HK-2 (cell line): ENCODE data around the gene ERCC4.
"Not testable (repeated sequence)": the region's sequence is repeated elsewhere in the genome, so short reads cannot be mapped to it uniquely, and the experiment has no call there.

Source experiments
- DNase-seq: peaks from one replicate; pipeline ENCODE4 v3.0.0-alpha.2; 2018; ENCODE audit not compliant: unreplicated experiment

ERCC4 gene

GRCh38 chr16:13919683-13920509 is at the start of gene ERCC4:
TSS of gene ERCC4 (plus strand) at chr16:13920154. CDS start at chr16:13920166, 12 bp downstream.
- peak; percentile 97 for DNase-seq

GRCh38 chr16:13873835-13874438 is 46.0 kb upstream of the ERCC4 start:
- peak; percentile 5 for DNase-seq

GRCh38 chr16:13875614-13876284 is 44.2 kb upstream of the ERCC4 start:
- DNase-seq: no peak

DNA sequence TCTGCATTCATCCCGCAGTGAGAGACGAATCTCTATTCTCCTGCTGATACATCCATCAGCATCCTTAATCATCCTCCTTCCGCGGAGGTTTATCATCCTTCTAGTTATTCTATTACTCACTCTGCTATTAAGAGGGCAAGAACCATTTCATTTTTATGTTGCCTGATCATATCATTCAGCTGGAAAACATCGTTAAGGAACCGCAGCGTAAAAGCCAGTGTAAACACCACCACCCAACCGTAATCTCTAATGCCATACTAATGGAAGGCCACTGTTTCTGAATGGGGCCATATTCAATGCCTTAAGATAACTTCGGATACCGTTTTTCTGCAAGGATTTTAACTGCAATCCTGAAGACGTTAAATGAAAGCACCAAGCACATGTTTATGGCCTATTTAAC is 36.7 kb upstream of the ERCC4 start:
- DNase-seq: no peak

DNA sequence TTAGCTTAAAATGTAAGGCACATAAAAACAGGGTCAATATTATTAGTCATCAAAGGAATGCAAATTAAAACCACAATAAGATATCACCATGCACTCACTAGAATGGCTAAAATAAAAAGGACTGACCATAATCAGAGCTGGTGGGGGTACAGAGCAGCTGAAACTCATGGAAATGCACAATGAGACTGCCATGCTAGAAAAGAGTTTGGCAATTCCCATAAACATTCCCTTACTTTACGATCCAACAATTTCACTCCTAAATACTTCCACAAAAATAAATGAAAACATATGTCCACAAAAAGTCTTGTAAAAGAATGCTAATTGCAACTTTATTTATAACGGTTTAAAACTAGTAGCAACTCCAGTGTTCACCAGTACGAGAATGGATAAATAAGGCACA is 36.1 kb upstream of the ERCC4 start:
- no peak for DNase-seq

- no peak for DNase-seq
Observed at GRCh38 chr16:13885700-13886099, 34.3 kb upstream of the ERCC4 start.

DNA sequence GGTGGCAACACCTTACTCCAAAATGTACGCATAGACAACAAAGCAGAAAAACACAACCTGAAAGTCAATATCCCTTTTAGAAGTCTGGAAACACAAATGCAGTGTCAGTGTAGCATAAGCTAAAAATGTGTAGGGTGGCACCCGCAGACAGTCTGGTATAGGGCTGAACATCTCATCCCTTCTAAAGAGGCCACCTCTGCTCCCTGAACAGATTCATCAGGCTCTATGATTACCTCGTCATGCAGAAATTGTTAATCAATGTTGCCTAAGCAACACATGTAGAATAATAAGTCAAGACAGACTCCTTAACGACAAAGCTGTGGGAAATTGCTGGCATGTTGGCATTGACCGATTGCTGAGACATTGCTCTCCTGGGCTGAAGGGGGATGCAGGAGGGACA is 33.3 kb upstream of the ERCC4 start:
- DNase-seq: no peak

- DNase-seq: not testable (repeated sequence)
Observed at GRCh38 chr16:13889323-13889722, 30.6 kb upstream of the ERCC4 start.

GRCh38 chr16:13892301-13892700 is 27.7 kb upstream of the ERCC4 start:
- no peak for DNase-seq

GRCh38 chr16:13895516-13895915 is 24.4 kb upstream of the ERCC4 start:
- DNase-seq: no peak

- no peak for DNase-seq
Observed at GRCh38 chr16:13896543-13897182, 23.3 kb upstream of the ERCC4 start.

- DNase-seq: no peak
Observed at GRCh38 chr16:13897806-13898205, 22.1 kb upstream of the ERCC4 start.

DNA sequence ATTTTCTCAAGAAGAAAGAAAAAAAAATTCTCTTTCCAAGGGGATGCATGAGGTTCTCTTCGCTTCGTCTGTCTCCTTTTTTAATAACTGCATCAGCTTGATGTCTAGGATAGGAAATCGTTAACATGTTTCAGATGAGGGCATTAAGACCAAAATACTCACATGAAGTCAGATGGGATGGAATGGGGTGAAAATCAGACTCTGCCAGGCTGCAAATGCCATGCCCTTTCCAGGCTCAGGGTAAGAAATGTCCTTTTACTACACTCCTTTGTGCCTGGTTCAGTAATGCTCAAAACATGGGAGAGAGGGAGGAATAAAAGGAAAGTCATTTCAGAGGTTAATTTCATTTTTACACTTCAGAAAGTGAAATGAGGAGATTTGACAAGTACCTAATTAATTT is 21.7 kb upstream of the ERCC4 start:
- DNase-seq: no peak

DNA sequence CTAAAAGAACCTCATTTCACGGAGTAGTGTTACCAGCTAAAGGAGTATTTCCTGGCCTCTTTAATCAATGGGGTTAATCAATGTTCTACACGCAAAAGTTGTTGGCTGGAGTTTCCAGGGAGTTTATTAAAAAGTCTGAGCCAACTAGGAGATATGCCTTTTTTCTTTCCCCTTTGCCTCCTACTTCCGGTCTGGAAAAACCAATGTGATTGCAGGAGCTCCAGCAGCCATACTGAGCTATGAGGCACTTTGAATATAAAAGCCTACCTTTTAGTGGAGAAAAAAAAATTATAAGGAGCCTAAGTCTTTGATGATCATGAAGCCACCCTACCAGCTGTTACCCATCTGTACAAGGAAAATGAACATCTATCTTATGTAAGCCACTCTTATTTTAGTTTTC is 17.9 kb upstream of the ERCC4 start:
- no peak for DNase-seq

- no peak for DNase-seq
Observed at GRCh38 chr16:13902677-13903076, 17.3 kb upstream of the ERCC4 start.

GRCh38 chr16:13904179-13904691 is 15.7 kb upstream of the ERCC4 start:
- DNase-seq: no peak

DNA sequence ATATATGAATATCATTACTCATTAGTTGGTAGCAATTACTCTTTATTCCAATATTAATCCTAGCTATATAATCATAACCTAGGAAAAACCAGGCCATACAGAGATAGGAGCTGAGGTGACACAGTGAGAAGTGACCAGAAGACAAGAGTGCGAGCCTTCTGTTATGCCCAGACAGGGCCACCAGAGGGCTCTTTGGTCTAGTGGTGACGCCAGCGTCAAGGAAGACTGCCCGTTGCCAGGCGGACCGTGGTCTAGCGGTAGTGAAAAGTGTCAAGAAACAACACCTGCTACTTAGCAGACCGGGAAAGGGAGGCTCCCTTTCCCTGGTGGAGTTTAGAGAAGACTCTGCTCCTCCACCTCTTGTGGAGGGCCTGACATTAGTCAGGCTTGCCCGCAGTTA is 15.1 kb upstream of the ERCC4 start:
- peak; percentile 18 for DNase-seq

- no peak for DNase-seq
Observed at GRCh38 chr16:13906168-13907089, 13.5 kb upstream of the ERCC4 start.

DNA sequence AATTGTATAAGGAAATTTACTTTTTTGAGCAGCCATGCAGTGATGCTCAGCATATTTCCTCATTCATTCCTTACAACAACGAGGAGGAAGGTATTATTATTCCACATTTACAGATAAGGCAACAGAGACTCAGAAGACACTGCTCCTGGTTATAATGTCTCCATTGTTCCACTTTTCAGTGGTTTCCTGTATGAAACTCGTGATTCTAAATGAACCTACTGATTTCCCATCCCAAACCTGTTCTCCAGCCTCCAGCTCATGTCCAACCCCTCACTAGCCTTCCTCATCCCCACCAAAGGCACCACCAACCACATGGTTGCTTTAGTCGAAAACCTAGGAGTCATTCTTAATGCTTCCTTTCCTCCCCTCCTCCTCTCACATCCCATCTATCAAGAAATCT is 12.5 kb upstream of the ERCC4 start:
- no peak for DNase-seq

GRCh38 chr16:13909069-13909468 is 10.9 kb upstream of the ERCC4 start:
- DNase-seq: no peak

DNA sequence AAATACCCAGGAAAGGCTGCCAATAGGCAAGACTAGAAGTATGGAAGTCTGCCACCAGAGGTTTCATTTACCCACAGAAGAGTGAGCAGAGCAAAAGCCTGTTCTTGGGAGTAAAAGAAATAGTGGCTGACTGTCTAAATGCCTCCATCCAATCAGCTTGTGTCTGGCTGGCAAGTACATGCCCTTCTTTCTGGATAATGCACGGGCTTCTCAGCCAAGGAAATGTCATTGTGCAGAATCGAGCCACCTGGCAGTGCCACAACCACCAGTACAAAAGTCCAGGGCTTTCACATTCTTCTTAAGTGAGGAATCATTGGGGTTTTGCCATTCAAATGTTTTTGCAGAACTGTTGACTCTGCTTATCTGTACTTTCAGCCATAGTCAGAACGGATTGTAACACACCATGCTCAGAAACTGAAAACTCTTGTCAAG is 10.1 kb upstream of the ERCC4 start:
- no peak for DNase-seq
